ES-I3 (cell line): Measurements from ENCODE around the gene PROM1.

Source experiments
- H3K36me3 ChIP-seq: 2 replicates; pipeline ENCODE4 v1.6.1; 2013; ENCODE audit warnings: mild to moderate bottlenecking, low read length, control low read depth, moderate library complexity; ENCODE audit not compliant: insufficient read depth
- H3K4me1 ChIP-seq: 2 replicates; pipeline ENCODE4 v1.6.1; 2013; ENCODE audit warnings: mild to moderate bottlenecking, control low read depth, low read length; ENCODE audit not compliant: insufficient read depth
- H3K9ac ChIP-seq: 2 replicates; pipeline ENCODE4 v1.6.1; 2013; ENCODE audit warnings: low read depth, mild to moderate bottlenecking, low read length, moderate library complexity
- H3K9me3 ChIP-seq: 2 replicates; pipeline ENCODE4 v1.6.1; 2013; ENCODE audit warnings: mild to moderate bottlenecking, low read length, moderate library complexity; ENCODE audit not compliant: control insufficient read depth, insufficient read depth

The PROM1 gene, protein sequence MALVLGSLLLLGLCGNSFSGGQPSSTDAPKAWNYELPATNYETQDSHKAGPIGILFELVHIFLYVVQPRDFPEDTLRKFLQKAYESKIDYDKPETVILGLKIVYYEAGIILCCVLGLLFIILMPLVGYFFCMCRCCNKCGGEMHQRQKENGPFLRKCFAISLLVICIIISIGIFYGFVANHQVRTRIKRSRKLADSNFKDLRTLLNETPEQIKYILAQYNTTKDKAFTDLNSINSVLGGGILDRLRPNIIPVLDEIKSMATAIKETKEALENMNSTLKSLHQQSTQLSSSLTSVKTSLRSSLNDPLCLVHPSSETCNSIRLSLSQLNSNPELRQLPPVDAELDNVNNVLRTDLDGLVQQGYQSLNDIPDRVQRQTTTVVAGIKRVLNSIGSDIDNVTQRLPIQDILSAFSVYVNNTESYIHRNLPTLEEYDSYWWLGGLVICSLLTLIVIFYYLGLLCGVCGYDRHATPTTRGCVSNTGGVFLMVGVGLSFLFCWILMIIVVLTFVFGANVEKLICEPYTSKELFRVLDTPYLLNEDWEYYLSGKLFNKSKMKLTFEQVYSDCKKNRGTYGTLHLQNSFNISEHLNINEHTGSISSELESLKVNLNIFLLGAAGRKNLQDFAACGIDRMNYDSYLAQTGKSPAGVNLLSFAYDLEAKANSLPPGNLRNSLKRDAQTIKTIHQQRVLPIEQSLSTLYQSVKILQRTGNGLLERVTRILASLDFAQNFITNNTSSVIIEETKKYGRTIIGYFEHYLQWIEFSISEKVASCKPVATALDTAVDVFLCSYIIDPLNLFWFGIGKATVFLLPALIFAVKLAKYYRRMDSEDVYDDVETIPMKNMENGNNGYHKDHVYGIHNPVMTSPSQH

DNA sequence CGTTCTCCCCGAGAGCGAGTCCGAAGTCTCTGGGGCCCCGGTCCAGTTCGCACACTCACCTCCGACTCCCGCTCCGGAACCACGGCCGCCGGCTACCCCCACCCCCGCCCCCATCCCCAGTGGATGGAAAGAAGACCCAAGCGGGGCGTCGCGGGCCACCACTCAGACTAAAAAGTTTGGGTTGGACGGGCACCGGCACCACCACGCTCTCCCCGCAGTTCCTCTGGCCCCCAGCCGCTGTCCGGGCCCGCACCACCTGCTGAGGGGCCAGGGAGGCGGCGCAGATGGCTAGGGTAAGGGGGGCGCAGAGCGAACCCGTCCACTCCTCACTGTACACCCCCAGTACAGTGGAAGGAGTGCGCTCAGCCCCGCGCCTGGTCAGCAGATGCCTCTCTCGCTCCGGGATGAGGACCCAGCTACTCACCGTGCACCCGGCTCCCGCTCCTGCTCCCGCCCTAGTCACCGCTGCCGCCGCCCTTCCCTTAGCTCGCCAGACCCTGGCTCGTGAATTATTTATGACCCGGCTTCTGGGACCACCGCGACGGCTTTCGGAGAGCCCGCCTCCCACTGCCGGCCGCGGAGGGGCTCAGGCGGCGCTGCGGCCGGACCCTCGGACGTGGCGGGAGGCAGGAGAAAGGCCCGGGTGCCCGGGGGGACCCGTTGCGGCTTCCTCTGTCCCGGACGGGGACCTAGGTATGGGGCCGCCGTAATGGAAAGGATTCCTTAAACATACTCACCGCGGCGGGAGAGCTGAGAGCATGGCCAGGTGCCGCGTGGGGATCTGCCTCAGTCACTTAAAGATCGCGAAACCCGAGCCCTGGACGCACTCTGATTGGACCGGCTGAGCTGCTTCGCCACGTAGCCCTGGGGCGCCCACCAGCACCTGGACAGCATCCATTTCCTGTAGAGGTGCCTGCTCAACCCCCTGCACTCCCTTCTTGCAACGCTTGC lies at the start of gene PROM1:
Gene PROM1, minus strand, starts transcription at position 783 of the 951 bp plus-strand sequence. CDS start 8,117 bp downstream, outside the sequence.
- Histone ChIP-seq H3K9ac (peak within 1 kb of the TSS; percentile 77), H3K9me3 (peaks cover 3% of the 10 kb centered on the region; the same call in 1 of the 2 replicates), H3K4me1 (peaks cover 24% of the 10 kb centered on the region), H3K36me3 (no peaks in the 10 kb centered on the region)

DNA sequence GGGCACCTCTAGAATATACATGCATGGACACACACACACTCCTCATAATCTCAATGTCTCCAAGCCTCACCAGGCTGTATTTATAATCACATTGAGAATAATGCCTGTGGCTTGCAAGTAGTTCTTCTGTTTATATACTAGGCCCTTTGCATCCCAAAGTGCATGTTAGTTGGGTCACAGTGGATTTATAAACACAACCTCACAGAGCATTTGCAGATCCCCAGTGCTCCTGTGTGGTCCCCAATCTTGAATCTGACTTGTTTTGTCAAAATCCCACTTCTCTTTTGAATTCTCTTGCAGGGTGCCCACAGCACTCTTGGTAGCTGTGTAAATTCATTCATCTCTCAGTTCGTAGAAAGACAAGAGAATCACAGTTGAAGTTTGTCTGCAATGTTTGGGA lies 49.6 kb upstream of the PROM1 start:
- Histone ChIP-seq H3K4me1 (no peaks in the 10 kb centered on the region), H3K36me3 (no peaks in the 10 kb centered on the region), H3K9me3 (no peaks in the 10 kb centered on the region), H3K9ac (no peak overlapping the region)

DNA sequence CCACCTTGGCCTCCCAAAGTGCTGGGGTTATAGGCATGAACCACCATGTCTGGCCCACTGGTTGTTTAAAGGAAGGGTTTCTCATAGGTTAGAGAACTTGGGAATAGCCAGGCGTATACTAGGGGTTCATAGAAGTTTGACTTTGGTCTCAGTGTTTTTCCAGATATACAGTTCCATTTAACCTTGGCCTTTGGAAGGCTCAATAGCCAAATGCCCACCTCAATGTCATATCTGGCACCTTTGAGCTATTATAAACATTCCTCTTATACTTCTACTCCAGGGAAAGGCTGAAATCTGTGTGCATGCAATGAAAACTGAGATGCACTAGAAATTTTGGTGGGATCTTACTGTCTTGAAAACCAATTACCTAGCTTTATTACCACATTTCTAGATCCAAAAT lies 47.5 kb upstream of the PROM1 start:
- H3K4me1 ChIP-seq: no peaks in the 10 kb centered on the region
- no peaks in the 10 kb centered on the region for H3K9me3 ChIP-seq
- no peak overlapping the region for H3K9ac ChIP-seq
- no peaks in the 10 kb centered on the region for H3K36me3 ChIP-seq

DNA sequence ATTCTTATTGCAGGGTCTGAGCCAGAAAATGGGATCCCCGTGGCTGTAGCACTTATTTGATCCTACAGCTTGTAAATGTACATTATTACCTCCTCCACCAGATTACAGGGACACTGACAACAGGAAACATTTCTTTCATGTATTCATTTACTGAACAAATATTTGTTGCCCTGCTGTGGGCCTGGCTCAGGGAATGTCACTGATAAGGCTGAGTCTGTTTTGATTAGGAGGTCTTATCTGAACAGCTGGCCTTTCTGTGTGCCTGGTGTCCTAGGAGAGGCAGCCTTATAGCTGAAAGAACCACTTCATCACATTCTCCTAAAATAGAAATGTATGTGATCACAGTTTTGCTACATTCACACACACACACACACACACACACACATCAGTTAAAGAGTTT lies 45.5 kb upstream of the PROM1 start:
- Histone ChIP-seq H3K9ac (no peak overlapping the region), H3K36me3 (no peaks in the 10 kb centered on the region), H3K4me1 (0 out of 2 replicates have a peak, but pooled peaks cover 3% of the 10 kb centered on the region), H3K9me3 (no peaks in the 10 kb centered on the region)

DNA sequence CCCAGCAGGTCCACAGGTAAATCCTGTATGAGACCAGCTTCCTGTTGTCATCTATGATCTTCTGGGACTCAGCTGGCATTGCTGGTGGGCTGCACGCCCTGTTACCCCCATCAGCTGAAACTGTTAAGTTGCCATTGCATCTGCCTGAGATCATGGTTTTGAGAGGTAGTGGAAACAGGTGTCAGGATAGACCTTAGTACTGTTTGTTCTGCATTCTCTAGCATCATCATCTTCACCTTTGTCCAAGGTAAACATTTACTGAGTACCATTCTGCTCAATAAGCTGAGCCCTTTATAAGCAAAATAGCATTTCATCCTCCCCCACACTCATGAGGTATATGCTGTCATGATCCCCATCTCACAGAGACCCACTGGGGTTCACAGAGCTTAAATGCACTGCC lies 42.9 kb upstream of the PROM1 start:
- Histone ChIP-seq H3K4me1 (0 out of 2 replicates have a peak, but pooled peaks cover 3% of the 10 kb centered on the region), H3K36me3 (no peaks in the 10 kb centered on the region), H3K9me3 (no peaks in the 10 kb centered on the region), H3K9ac (no peak overlapping the region)

DNA sequence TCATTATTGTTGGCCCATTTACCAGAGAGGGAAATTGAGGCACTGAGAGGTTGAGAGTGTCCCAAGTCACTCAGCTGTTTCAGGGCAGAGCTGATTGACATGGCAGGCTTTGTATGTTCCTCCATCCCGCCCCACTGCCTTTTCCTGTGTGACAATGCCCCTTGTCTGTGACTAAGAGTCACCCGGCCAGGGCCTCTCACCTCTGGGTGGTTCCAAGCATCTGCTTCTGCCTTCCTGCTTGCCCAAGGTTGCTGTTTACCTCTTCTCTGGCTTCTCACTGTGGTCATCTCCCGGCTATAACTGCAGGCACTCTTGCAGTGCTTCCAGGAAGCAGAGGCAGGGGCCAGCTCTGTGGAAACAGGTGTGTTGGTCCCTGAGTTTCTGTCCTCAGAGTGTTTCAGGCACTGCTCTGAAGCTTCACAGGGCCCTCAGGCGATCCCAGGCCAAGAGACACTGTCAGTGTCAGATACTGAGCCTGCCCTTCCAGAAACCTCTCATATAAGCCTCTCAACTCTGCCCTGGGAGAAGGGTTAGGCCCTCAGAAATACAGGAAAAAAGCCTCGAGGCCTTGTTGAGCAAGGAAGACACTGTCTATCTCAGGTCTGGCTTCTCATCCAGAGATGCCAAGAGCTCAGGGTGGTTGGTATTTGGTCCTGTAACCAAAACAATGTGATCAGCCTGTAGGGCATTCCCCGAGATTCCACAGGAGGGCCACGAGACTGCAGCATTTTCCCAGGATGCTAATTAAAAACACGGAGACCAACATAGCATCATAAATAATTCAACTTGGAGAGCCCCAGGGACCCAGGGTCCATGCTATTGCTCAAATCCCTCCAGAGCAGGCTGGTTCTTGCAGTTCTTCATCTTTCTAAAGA lies 42.0 kb upstream of the PROM1 start:
- Histone ChIP-seq H3K9ac (no peak overlapping the region), H3K9me3 (no peaks in the 10 kb centered on the region), H3K36me3 (no peaks in the 10 kb centered on the region), H3K4me1 (0 out of 2 replicates have a peak, but pooled peaks cover 3% of the 10 kb centered on the region)

DNA sequence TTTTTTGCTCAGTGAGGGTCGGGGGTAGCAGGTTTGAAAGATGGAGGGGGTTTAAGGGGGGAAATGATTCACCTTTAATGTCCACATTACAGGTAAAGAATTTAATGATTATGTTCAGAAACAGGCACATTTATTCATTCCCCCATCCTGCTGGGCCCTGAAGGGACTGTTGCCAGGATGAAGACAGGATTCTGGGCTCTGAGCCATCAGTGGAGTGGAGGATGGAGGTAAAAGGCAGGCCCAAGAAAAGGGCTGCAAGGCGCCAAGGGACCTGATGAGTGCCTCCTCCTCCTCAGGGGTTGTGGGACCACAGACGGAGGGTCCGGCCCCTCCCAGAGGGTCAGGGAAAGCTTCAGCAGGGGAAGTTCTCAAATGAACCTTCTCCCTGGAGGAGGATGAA lies 40.4 kb upstream of the PROM1 start:
- Histone ChIP-seq H3K9me3 (no peaks in the 10 kb centered on the region), H3K4me1 (0 out of 2 replicates have a peak, but pooled peaks cover 3% of the 10 kb centered on the region), H3K9ac (no peak overlapping the region), H3K36me3 (no peaks in the 10 kb centered on the region)

DNA sequence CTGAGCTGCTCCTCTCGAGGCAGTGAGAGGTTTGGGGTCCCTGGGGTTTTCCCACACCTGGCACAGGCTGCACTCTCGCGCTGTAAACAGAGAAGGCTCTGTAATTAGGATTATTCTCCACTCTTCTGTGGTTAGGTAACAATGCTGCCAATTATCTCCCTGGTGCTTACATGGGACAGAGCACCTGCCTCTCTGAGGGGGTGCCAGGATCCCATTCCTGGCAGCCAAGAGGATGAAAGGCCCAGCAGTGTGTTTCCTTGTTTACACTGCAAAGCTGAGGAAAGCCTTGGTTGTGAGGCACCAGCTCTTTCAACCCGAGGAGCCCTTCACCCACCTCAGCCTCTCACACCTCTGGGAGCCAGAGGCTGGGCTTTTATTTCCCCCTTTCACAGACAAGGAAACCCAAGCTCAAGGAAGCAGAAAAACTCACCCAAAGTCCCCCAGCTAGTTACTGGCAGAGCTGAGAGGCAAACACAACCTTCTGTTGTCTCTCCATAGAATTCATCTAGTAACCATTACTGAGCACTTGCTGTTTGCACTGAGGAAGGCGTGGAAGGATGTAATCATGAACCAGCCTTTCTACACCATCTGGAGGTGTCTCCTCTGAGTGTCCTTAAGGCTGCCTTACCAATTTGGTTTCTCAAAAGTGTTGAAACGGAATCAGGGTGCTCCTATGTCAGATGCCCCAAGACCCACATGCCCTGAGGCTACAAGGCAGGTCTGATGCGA lies 39.7 kb upstream of the PROM1 start:
- Histone ChIP-seq H3K9me3 (no peaks in the 10 kb centered on the region), H3K4me1 (0 out of 2 replicates have a peak, but pooled peaks cover 3% of the 10 kb centered on the region), H3K36me3 (no peaks in the 10 kb centered on the region), H3K9ac (no peak overlapping the region)

DNA sequence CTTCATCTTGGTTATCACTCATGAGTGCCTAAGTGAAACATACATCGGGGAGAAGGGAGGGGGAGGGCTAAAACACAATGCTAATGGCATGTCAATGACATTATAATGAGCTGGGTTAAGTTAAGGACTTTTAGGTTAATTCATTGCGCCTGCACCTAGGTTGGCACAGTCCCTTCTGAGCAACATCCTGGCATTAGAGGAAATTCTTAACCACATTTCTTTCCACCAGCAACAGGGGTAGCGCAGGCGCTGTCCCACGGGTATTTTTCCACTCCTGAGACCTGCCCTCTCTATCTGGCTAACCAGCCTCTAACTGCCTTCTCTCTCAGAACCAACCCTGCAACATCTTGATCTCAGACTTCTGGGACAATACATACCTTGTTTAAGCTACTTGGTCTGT lies 39.0 kb upstream of the PROM1 start:
- H3K9me3 ChIP-seq: no peaks in the 10 kb centered on the region
- no peaks in the 10 kb centered on the region for H3K36me3 ChIP-seq
- H3K4me1 ChIP-seq: 0 out of 2 replicates have a peak, but pooled peaks cover 3% of the 10 kb centered on the region
- no peak overlapping the region for H3K9ac ChIP-seq

DNA sequence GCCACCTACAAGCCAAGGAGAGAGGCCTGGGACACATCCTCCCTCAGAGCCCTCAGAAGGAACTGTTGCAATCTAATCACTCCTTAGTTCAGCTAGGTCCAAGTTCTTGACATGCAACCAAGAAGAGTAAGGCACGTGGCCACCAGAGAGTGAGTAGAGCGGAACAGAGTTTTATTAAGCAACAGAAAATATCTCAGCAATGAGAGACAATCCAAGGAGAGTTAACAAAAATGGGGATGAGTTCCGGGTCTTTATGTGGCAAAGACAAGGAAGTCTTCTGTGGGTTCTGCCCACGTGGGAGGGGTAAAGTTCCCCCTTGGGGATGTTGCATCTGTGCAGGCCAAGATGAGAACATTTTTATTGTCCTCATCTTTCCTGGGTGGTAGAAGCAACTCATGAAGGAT lies 38.5 kb upstream of the PROM1 start:
- Histone ChIP-seq H3K9ac (no peak overlapping the region), H3K4me1 (0 out of 2 replicates have a peak, but pooled peaks cover 3% of the 10 kb centered on the region), H3K36me3 (no peaks in the 10 kb centered on the region), H3K9me3 (no peaks in the 10 kb centered on the region)

DNA sequence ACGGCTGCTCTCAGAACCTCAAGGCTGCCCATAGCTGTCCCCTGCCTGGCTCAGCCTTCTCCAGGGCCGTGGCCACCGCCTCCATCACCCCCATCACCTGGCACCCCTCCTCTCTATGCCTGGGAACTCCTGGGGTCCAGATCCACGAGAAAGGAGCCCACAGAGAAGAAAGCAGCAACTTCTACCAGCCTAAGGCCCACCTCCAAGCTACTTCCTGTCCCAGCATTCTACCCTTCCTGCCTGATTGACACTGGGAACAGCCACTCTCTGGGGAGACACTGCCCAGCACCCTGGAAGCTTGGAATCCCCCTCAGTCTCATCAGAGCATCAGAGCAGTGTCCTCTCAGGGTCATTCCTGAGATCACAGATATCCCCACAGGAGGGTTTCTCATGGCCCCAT lies 36.9 kb upstream of the PROM1 start:
- no peaks in the 10 kb centered on the region for H3K9me3 ChIP-seq
- H3K9ac ChIP-seq: no peak overlapping the region
- H3K4me1 ChIP-seq: no peaks in the 10 kb centered on the region
- H3K36me3 ChIP-seq: no peaks in the 10 kb centered on the region

DNA sequence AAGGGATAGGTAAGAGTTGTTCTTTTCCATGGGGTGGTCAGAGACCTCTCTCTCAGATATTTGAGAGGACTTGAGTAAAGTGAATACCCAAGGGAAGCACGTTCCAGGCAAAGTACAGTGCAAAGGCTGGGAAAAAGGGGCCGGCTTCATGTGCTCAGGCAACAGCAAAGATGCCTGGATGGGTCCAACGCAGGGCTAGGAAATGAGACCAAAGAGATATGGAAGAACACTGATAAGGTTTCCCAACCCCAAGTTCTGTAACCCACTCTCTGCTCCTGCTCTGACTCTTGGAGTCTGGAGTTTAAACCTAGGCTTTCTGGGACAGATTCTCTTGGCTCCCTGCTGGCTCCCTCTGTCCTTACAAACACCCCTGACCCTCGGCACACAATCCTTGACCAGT lies 36.2 kb upstream of the PROM1 start:
- H3K9ac ChIP-seq: no peak overlapping the region
- no peaks in the 10 kb centered on the region for H3K9me3 ChIP-seq
- H3K4me1 ChIP-seq: no peaks in the 10 kb centered on the region
- H3K36me3 ChIP-seq: no peaks in the 10 kb centered on the region

DNA sequence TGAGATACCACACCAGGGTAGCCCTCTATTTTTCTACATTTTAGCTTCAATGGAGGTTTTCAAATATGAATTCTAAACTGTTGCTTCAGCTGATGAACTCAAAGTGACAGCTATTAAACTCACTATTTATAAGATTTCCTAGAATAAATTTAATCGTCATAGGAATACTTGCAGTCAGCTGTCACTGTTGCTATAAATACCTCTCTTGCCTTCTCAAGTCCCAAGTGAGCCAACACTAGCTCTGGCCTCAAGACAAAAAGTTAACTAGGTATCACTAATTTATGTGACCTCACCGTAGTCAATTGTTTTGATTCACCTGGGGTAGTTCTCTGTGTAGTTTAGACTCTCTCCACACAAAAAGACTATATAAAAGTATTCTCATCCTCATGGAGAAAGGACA lies 34.3 kb upstream of the PROM1 start:
- H3K4me1 ChIP-seq: no peaks in the 10 kb centered on the region
- no peak overlapping the region for H3K9ac ChIP-seq
- no peaks in the 10 kb centered on the region for H3K9me3 ChIP-seq
- no peaks in the 10 kb centered on the region for H3K36me3 ChIP-seq
